Osteocyte (in vitro differentiated cells): ENCODE measurements around the gene VOPP1. TPM values are rescaled to one million over a fixed set of nuclear protein-coding genes. Genes with fewer than 3 reads are reported as not detected.

Experiments used
- DNase-seq: peaks from one replicate; pipeline ENCODE4 v3.0.0; 2021; ENCODE audit warnings: mixed read lengths; ENCODE audit not compliant: unreplicated experiment; ENCODE audit errors: extremely low spot score
- H3K27ac Mint-ChIP-seq: one replicate; pipeline ENCODE4 v1.8.0; 2021; ENCODE audit warnings: mild to moderate bottlenecking, mixed read lengths; ENCODE audit not compliant: unreplicated experiment
- H3K27me3 Mint-ChIP-seq: one replicate; pipeline ENCODE4 v1.8.0; 2021; ENCODE audit warnings: mixed read lengths; ENCODE audit not compliant: unreplicated experiment
- H3K36me3 Mint-ChIP-seq: one replicate; pipeline ENCODE4 v1.8.0; 2021; ENCODE audit warnings: mixed read lengths; ENCODE audit not compliant: unreplicated experiment
- H3K4me1 Mint-ChIP-seq: one replicate; pipeline ENCODE4 v1.8.0; 2021; ENCODE audit warnings: mixed read lengths; ENCODE audit not compliant: unreplicated experiment
- H3K4me3 Mint-ChIP-seq: one replicate; pipeline ENCODE4 v1.8.0; 2021; ENCODE audit warnings: mild to moderate bottlenecking, moderate library complexity, mixed read lengths; ENCODE audit not compliant: unreplicated experiment
- H3K9me3 Mint-ChIP-seq: one replicate; pipeline ENCODE4 v1.8.0; 2021; ENCODE audit warnings: mixed read lengths; ENCODE audit not compliant: unreplicated experiment
- total RNA-seq: library from RNA; stranded (reverse); gene quantifications from 2 replicates; pipeline ENCODE4 v1.2.1, GENCODE V29; 2021
- TF ChIP-seq, protein P1 (sequence below): fragments of 200-600 bp; sonication (generic); IDR thresholded peaks from 2 replicates; pipeline ENCODE4 v1.5.0; 2021; ENCODE audit warnings: antibody characterized with exemption, mild to moderate bottlenecking, moderate library complexity

The VOPP1 gene
- total RNA-seq, 1 donor from 2014 or later: 86.6 TPM

DNA sequence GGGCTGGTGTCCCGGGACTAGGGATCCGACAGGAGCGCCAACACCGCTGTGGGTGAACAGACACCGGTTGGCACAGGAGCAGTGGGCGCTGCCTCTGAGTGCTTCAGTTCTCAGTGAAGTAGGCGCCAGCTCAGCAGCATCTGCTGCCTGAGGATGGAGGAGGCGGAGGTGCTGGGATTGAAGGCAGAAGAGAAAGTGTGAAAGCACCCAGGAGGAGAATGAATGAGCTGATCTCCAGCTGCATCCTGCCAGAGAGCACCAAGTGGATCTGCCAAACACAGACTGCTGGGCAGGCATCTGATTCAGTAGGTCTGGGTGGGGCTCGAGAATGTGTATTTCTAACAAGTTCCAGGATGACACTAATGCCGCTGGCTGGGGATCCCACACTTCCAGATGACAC lies 132.7 kb downstream of the VOPP1 start:
- H3K27me3 Mint-ChIP-seq: no peaks in the 10 kb centered on the region
- H3K36me3 Mint-ChIP-seq: no peaks in the 10 kb centered on the region
- no peak for DNase-seq
- H3K4me3 Mint-ChIP-seq: no peak overlapping the region
- H3K4me1 Mint-ChIP-seq: peaks cover 16% of the 10 kb centered on the region
- no peak overlapping the region for H3K27ac Mint-ChIP-seq
- TF ChIP-seq, protein P1, sequence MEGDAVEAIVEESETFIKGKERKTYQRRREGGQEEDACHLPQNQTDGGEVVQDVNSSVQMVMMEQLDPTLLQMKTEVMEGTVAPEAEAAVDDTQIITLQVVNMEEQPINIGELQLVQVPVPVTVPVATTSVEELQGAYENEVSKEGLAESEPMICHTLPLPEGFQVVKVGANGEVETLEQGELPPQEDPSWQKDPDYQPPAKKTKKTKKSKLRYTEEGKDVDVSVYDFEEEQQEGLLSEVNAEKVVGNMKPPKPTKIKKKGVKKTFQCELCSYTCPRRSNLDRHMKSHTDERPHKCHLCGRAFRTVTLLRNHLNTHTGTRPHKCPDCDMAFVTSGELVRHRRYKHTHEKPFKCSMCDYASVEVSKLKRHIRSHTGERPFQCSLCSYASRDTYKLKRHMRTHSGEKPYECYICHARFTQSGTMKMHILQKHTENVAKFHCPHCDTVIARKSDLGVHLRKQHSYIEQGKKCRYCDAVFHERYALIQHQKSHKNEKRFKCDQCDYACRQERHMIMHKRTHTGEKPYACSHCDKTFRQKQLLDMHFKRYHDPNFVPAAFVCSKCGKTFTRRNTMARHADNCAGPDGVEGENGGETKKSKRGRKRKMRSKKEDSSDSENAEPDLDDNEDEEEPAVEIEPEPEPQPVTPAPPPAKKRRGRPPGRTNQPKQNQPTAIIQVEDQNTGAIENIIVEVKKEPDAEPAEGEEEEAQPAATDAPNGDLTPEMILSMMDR: no peak
- no peaks in the 10 kb centered on the region for H3K9me3 Mint-ChIP-seq

DNA sequence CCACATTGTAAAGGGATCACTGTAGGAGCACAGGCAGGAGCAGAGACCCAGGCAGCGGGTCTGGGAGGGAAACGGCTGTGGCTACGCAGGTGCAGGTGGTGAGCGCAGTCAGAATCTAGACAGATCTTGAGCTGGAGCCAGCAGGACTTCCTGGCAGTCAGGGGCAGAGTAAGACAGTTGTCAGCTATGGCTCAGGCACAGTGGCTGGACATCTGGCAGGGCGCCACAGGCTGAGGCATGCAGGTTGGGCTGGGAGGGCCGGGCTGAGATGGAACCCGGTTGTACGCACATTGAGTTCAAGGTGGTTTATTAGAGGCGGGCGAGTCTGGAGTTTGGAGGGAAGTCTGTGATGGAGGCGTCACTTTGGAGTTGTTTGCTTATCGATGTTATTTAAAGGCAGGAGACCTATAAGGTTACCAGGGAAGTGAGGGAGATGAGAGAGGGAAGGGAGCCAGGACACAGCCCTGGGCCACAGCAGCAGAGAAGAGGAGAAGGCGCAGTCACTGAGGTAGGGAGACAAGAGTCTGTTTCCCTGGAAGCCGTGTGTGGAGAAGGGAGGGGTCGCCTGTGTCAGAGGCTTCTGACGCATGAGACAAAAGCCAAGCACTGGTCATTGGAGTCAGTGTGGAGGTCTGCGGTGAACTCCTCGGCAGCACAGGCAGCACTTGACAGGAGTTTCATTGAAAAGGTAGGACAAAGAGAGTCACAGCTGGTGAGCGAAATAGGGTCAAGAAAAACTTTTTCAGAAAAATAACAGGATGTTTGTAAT lies 133.4 kb downstream of the VOPP1 start:
- no peaks in the 10 kb centered on the region for H3K9me3 Mint-ChIP-seq
- peaks cover 16% of the 10 kb centered on the region for H3K4me1 Mint-ChIP-seq
- no peak overlapping the region for H3K27ac Mint-ChIP-seq
- DNase-seq: no peak
- TF ChIP-seq, protein P1: no peak
- no peaks in the 10 kb centered on the region for H3K36me3 Mint-ChIP-seq
- no peaks in the 10 kb centered on the region for H3K27me3 Mint-ChIP-seq
- no peak overlapping the region for H3K4me3 Mint-ChIP-seq

DNA sequence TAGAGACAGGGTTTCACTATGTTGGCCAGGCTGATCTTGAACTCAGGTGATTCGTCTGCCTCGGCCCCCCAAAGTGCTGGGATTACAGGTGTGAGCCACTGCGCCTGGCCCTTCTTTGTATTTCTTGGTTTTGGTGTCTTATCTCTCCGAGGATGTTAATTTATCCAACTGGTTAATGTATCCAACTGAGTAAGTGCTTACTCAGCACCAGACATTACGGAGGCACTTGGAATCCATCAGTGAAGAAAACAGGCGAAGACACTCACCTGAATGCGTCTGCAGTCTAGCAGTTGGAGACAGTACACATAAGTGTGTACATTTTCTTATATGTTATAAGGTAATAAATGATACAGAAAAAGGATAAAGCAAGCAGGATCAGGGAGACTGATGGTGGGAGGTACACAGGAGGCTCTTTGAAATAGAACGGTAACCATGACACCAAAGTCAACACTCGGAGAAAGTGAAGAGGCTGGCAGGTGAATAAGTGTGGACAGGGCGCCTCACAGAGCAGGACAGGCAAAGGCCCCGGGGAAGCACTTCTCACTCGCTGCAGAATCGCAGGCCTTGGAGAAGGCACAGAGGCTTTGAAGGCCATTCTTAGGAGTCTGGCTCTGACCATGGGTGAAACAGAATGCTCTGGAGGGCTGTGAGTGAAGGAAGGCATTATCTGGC lies 134.1 kb downstream of the VOPP1 start:
- no peak overlapping the region for H3K27ac Mint-ChIP-seq
- H3K4me3 Mint-ChIP-seq: no peak overlapping the region
- TF ChIP-seq, protein P1: no peak
- peaks cover 16% of the 10 kb centered on the region for H3K4me1 Mint-ChIP-seq
- no peak for DNase-seq
- no peaks in the 10 kb centered on the region for H3K9me3 Mint-ChIP-seq
- H3K36me3 Mint-ChIP-seq: no peaks in the 10 kb centered on the region
- H3K27me3 Mint-ChIP-seq: no peaks in the 10 kb centered on the region

DNA sequence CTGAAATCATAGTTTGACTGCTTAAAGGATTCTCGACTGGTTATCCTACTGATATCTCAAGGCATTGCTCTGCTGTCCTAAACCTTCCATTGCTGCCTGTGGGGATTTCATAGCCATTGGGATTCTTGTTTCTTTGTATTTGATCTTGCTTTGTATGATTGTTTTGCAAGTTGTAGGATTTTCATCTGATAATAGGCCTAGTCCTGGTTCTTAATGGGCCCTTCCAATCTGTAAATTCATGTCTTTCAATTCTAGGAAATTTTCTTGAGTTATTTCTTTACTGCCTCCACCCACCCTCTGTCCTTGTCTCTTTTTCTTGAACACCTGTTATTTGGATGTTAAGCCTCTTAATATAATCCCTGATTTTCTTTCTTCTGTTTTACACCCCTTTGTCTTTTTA lies 134.9 kb downstream of the VOPP1 start:
- TF ChIP-seq, protein P1: no peak
- H3K36me3 Mint-ChIP-seq: peaks cover 3% of the 10 kb centered on the region
- no peaks in the 10 kb centered on the region for H3K9me3 Mint-ChIP-seq
- no peak overlapping the region for H3K27ac Mint-ChIP-seq
- H3K4me1 Mint-ChIP-seq: peaks cover 16% of the 10 kb centered on the region
- DNase-seq: no peak
- no peak overlapping the region for H3K4me3 Mint-ChIP-seq
- no peaks in the 10 kb centered on the region for H3K27me3 Mint-ChIP-seq

GRCh38 chr7:55436457-55436856 lies 135.8 kb downstream of the VOPP1 start:
- H3K27ac Mint-ChIP-seq: no peak overlapping the region
- TF ChIP-seq, protein P1: no peak

More at GRCh38 chr7:55436457-55436856, 135.8 kb downstream of the VOPP1 start:
- no peak overlapping the region for H3K4me3 Mint-ChIP-seq
- no peaks in the 10 kb centered on the region for H3K27me3 Mint-ChIP-seq
- DNase-seq: no peak
- peaks cover 3% of the 10 kb centered on the region for H3K36me3 Mint-ChIP-seq
- no peaks in the 10 kb centered on the region for H3K9me3 Mint-ChIP-seq
- peaks cover 8% of the 10 kb centered on the region for H3K4me1 Mint-ChIP-seq
